GM19099 (cell line): Measurements from ENCODE around the gene LTO1.

Source experiments
- POLR2A ChIP-seq: IDR thresholded peaks from 3 replicates; pipeline ENCODE4 v1.6.1; 2011; ENCODE audit warnings: low read depth; ENCODE audit not compliant: insufficient read length; ENCODE audit errors: extremely low read depth

The LTO1 gene, protein sequence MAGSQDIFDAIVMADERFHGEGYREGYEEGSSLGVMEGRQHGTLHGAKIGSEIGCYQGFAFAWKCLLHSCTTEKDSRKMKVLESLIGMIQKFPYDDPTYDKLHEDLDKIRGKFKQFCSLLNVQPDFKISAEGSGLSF

GRCh38 chr11:69674886-69675714 is at the start of gene LTO1:
TSS of gene LTO1 (minus strand) at chr11:69675353. CDS start at chr11:69675239, 114 bp downstream.
- TF ChIP-seq POLR2A = peak; percentile 92

DNA sequence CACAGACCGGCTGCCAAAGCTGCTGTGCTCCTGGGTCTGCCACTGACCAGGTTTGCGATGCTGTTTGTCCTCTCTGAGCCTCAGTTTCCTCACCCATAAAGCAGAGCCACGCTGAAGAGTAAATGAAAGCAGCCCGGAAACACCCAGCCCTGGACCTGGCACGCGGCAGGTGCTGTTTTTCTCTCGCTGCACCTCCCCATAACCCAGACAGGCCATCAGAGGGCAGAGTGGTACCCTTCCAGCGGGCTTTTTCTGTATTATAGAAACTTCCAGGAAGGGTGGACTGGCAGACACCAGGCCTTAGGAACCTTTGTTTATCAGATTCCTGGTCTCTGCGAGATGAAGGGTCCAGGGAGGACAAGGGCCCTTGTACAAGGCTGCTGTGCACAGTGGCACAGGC is 46.6 kb upstream of the LTO1 start:
- no peak for TF ChIP-seq POLR2A

GRCh38 chr11:69721106-69721505 is 46.0 kb upstream of the LTO1 start:
- no peak for TF ChIP-seq POLR2A

DNA sequence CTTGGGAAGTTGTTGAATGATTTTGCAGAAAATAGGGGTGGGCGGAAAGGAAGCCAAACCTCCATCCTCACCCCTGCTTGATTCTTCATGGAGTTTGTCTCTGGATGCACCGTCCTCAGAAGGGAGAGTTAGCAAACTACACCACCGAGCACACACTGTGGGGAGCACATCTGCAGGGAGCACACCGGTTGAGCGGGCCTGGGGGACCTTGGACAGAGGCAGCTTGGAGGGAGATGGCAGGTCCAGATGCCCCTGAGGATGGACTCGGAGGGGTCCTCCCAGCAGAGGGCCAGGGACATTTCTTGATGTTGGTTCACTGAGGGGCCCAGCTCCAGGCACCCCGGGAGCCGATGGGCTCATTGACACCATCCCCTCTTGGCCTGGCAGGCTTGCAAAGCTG is 43.8 kb upstream of the LTO1 start:
- TF ChIP-seq POLR2A = no peak

- no peak for TF ChIP-seq POLR2A
Observed at GRCh38 chr11:69718147-69718546, 43.0 kb upstream of the LTO1 start.

DNA sequence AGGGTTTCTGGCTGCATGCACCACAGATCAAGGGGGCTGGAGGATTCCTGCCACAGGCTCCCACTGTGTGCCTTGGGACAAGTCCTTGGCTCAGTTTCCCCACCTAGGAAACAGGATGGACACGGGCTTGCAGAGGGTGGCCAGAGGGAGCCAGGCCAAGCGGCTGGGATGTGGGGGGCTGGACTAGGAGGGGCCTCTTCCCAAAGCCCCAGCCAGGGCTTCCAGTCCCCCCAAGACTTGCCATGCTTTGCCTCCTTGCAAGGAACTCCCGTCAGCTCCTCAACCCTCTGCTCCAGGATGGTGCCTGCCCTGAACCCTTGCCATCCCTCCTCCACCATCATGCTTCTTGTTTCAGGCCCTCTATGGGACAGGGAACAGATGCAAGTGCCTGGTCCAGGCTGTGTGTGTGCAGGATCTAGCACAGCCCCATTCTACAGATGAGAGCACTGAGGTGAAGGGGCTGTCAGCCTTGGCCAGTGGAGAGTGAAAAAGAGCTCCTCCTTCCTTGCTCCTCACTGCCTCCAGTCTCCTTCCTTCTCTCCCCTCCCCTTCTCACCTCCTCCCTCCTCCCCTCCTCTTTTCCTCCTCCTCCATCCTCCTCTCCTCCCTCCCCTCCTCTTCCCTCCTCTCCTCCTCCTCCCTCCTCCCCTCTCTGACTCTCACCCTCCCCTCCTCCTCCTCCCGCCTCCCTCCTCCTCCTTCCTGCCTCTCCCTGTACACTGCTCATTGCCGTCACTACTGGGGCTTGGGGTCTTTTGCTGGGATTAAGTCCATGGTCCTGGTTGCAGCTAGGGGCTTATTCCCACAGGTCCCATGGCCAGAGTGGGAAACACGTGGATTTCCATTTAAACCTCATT is 42.0 kb upstream of the LTO1 start:
- TF ChIP-seq POLR2A = no peak

DNA sequence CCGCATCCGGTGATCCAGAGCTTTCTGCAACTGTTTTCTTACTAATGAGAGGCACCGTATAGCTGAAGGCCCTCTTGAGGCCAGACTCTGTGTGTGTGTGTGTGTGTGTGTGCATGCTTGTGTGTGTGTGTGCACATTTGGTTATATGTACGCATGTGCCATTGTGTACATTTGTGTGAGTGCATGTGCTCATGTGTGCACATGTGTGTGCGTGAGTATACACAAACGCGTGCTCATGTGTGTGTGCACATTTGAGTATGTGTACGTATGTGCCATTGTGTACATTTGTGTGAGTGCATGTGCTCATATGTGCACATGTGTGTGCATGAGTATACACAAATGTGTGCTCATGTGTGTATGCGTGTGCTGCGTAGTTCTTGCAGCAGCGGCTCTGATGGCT is 40.9 kb upstream of the LTO1 start:
- TF ChIP-seq POLR2A = no peak

- no peak for TF ChIP-seq POLR2A
Observed at GRCh38 chr11:69715446-69715845, 40.3 kb upstream of the LTO1 start.

DNA sequence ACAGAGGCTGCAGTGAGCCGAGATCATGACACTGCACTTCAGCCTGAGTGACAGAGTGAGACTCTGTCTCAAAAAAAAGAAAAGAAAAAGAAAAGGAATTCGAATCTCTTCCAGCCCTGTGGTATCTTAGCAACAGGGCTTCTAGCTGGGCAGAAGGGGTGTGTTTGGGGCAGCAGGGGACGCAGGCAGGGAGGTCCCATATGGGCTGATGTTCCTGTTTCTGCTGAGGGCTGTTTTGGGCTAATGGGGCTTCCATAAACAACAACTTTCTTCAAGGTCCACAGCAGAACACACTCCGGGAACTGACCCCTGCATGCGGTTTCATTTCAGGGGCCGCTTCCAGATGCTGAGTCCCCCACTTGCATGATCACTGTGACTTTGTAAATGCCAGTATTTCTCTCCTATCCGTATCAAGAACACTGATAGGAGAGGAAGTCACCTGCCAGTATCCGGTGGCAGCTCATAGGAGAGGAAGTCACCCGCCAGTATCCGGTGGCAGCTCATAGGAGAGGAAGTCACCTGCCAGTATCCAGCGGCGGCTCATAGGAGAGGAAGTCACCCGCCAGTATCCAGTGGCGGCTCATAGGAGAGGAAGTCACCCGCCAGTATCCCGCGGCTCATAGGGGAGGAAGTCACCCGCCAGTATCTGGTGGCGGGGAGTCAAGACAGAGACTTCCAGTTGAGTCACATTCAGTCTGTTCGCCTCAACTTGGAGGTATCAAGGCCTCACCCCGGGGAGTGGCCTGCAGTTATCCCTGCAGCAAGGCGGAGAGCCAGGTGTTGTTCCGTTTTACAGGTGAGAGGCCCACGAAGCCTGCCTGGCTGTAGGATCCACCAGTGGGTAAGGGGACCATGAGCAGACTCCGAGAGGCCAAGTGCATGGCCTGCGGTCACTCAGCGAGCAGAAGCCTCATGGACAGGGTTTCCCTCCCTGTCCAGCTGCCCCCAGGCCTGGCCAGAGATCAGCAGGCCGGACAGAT is 37.0 kb upstream of the LTO1 start:
- no peak for TF ChIP-seq POLR2A

DNA sequence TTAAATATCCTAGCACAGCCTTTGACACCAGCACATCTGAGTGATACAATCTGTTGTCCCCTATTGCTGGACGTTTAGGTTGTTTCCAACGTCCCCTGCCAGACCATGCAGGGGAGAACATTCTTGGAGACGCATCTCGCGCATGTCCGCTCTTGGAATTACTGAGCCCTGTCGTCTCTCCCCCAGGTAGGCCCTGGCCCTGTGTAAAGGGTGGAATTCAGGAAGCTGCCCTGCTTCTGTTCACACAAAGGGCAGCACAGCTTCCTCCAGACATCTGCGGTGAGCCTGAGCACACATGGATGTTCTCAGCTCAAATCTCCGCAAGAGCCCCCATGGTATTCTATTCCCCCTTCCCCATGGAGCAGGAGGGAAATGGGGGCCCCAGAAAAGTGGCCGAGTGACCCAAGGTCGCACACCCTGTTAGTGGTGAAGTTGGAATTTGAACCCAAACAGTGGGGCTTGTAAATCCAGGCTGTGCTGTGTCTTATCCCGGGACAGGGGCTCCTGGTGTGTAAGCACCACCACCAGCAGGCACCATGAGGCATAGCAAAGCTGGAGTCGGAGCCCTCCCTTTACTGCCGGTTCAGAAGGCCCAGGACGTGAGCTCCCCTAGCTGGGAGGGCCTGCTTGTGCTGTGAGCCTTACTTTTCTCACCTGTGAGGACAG is 33.7 kb upstream of the LTO1 start:
- no peak for TF ChIP-seq POLR2A

GRCh38 chr11:69707176-69707575 is 32.0 kb upstream of the LTO1 start:
- no peak for TF ChIP-seq POLR2A

DNA sequence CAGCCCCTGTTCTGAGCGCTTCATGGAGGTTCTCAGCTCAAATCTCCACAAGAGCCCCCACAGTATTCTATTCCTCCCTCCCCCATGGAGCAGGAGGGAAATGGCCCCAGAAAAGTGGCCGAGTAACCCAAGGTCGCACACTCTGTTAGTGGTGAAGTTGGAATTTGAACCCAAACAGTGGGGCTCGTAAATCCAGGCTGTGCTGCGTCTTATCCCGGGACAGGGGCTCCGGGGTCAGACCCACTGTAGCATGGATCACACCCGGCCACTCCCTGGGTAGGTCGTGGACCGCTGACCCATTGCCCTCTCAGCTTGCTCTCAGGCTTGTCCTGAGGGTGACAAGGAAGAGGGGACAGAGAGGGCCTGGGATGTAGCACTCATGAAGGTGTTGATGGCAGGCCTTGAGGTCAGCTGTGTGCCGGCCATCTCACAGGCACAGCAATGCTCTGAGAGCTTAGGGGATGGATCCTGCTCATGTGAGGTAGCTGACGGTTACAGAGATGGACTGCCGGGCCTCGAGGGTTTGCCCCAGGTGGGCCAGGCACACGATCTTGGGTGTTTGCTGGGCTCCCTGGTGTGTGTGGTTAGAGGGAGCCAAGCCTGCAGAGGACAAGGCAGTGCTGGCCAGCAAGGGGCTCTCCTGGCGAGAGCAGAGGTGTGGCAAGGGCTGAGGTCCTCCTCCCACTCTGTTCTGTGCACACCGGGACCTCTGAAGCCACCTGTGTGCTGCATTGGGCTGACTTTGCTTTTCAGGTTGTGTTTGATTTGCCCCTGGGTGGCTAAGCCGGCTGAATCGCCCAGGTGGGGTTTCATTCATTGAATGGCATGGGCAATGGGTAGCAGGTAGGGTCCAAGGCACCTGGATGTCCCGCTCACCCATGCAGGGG is 31.0 kb upstream of the LTO1 start:
- no peak for TF ChIP-seq POLR2A

- TF ChIP-seq POLR2A = no peak
Observed at GRCh38 chr11:69705351-69705811, 30.2 kb upstream of the LTO1 start.
